ENCODE data around the gene PTPRK.

PTPRK gene

GRCh38 chr6:127923135-127923534 lies 597.3 kb downstream of the PTPRK start:
- TF ChIP-seq CTCF (IDR thresholded peaks at IDR 0.05; ENCODE audit: low read depth, low read length, missing control alignments) = no peak
- no peaks in the 10 kb centered on the region for H3K36me3 ChIP-seq (replicated peaks)
- H3K27me3 ChIP-seq (replicated peaks) = no peaks in the 10 kb centered on the region
- H3K4me3 ChIP-seq (ENCODE audit: low read depth, low read length) = no peak overlapping the region
- no peak for DNase-seq
- no peak overlapping the region for H3K27ac ChIP-seq
- in situ Hi-C loops (cut with HindIII; ENCODE audit: low pct_ligation_motif_present, low sequenced_read_pairs) = no loop called here

DNA sequence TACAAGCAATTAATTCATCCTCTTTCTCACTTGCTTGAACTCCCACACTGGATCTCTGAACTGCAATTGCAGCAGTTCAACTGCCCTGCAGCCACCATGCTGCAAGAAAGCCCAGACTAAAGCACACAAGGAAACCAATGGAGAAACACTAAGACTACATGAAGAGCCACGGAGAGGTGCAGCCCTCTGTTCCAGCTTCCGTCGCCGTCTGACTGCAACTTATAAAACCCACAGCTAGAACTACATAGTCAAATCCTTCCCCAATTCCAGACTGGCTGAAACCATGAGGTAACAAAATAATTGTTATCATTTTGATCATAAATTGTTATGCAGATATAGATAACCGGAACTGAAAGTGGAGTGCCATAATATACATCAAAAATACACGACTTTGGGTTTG lies 598.4 kb downstream of the PTPRK start:
- Histone ChIP-seq H3K27me3 (replicated peaks) (no peaks in the 10 kb centered on the region), H3K4me3 (ENCODE audit: low read depth, low read length) (no peak overlapping the region), H3K27ac (no peak overlapping the region), H3K36me3 (replicated peaks) (no peaks in the 10 kb centered on the region)
- no peak for DNase-seq
- TF ChIP-seq CTCF (IDR thresholded peaks at IDR 0.05; ENCODE audit: low read depth, low read length, missing control alignments) = no peak
- in situ Hi-C loops (cut with HindIII; ENCODE audit: low pct_ligation_motif_present, low sequenced_read_pairs) = no loop called here

- no peak for DNase-seq
- H3K27me3 ChIP-seq (replicated peaks) = no peaks in the 10 kb centered on the region
- TF ChIP-seq CTCF (IDR thresholded peaks at IDR 0.05; ENCODE audit: low read depth, low read length, missing control alignments) = no peak
- no peaks in the 10 kb centered on the region for H3K36me3 ChIP-seq (replicated peaks)
- in situ Hi-C loops (cut with HindIII; ENCODE audit: low pct_ligation_motif_present, low sequenced_read_pairs) = no loop called here
- H3K27ac ChIP-seq = no peak overlapping the region
- no peak overlapping the region for H3K4me3 ChIP-seq (ENCODE audit: low read depth, low read length)
Measured at GRCh38 chr6:127920804-127921203, 599.6 kb downstream of the PTPRK start.
